Hepatocyte (in vitro differentiated cells): ENCODE measurements around the gene SLC66A3. TPM values are rescaled to one million over a fixed set of nuclear protein-coding genes. Genes with fewer than 3 reads are reported as not detected.

ENCODE experiments used
- DNase-seq: peaks from one replicate; pipeline ENCODE4 v3.0.0-alpha.2; 2016; ENCODE audit warnings: low spot score
- H2AFZ ChIP-seq: fragments of 200-600 bp; sonication (generic); 2 replicates; pipeline ENCODE4 v1.6.0; 2016; ENCODE audit warnings: antibody characterized with exemption, mild to moderate bottlenecking
- H3K27ac ChIP-seq: fragments of 200-600 bp; sonication (generic); 2 replicates; pipeline ENCODE4 v1.5.1; 2016; ENCODE audit warnings: mild to moderate bottlenecking
- H3K27me3 ChIP-seq: fragments of 200-600 bp; sonication (generic); 2 replicates; pipeline ENCODE4 v1.6.1; 2016
- H3K36me3 ChIP-seq: fragments of 200-600 bp; sonication (generic); replicated peaks from 2 replicates; pipeline ENCODE4 v1.5.1; 2016; ENCODE audit warnings: low read depth; ENCODE audit not compliant: insufficient read depth
- H3K4me1 ChIP-seq: fragments of 200-600 bp; sonication (generic); 2 replicates; pipeline ENCODE4 v1.5.1; 2016; ENCODE audit warnings: mild to moderate bottlenecking, moderate library complexity; ENCODE audit not compliant: insufficient read depth
- H3K4me2 ChIP-seq: fragments of 200-600 bp; sonication (generic); 2 replicates; pipeline ENCODE4 v1.6.0; 2016
- H3K4me3 ChIP-seq: fragments of 200-600 bp; sonication (generic); 2 replicates; pipeline ENCODE4 v1.5.1; 2016; ENCODE audit warnings: mild to moderate bottlenecking
- H3K79me2 ChIP-seq: fragments of 200-600 bp; sonication (generic); 2 replicates; pipeline ENCODE4 v1.6.0; 2017; ENCODE audit warnings: mild to moderate bottlenecking
- H3K9me2 ChIP-seq: fragments of 200-600 bp; sonication (generic); replicated peaks from 2 replicates; pipeline ENCODE4 v1.6.0; 2017; ENCODE audit warnings: mild to moderate bottlenecking; ENCODE audit not compliant: insufficient read depth
- H3K9me3 ChIP-seq: fragments of 200-600 bp; sonication (generic); 2 replicates; pipeline ENCODE4 v1.5.1; 2016; ENCODE audit warnings: low read depth, mild to moderate bottlenecking
- H4K20me1 ChIP-seq: fragments of 200-600 bp; sonication (generic); 2 replicates; pipeline ENCODE4 v1.6.0; 2016; ENCODE audit warnings: mild to moderate bottlenecking; ENCODE audit not compliant: insufficient read depth, poor library complexity, severe bottlenecking
- CTCF ChIP-seq: fragments of 200-600 bp; sonication (generic); IDR thresholded peaks from 2 replicates; pipeline ENCODE4 v1.5.1; 2016; ENCODE audit warnings: antibody characterized with exemption, mild to moderate bottlenecking; ENCODE audit not compliant: poor library complexity
- EZH2 ChIP-seq: fragments of 200-600 bp; sonication (generic); IDR thresholded peaks from 2 replicates; pipeline ENCODE4 v1.6.1; 2016; ENCODE audit warnings: antibody characterized with exemption, mild to moderate bottlenecking, borderline replicate concordance
- EZH2phosphoT487 ChIP-seq: fragments of 200-600 bp; sonication (generic); IDR thresholded peaks from one replicate; pipeline ENCODE4 v1.6.1; 2018; ENCODE audit warnings: antibody characterized with exemption, mild to moderate bottlenecking, low read depth, moderate library complexity; ENCODE audit not compliant: unreplicated experiment, severe bottlenecking
- WGBS: methylation state at CpG from one replicate; pipeline ENCODE4 v1.1.6; 2016; ENCODE audit warnings: low lambda C conversion rate; ENCODE audit errors: missing lambda C conversion rate; 5-methylcytosine and 5-hydroxymethylcytosine counted together
- polyA plus RNA-seq: library from polyadenylated mRNA; unstranded; fragments of >200 nt; fragmentation: Nextera tagmentation; extraction: Ambion mirVana; gene quantifications from 2 replicates; pipeline ENCODE4 v1.2.1, GENCODE V29; 2016
- total RNA-seq: library from RNA; depleted of rRNA; stranded (reverse); fragments of >200 nt; gene quantifications from 2 replicates; pipeline ENCODE4 v1.2.3, GENCODE V29; 2014

SLC66A3 gene
- total RNA-seq (22.8 and 26.8 TPM in 2 replicates), polyA plus RNA-seq (24.3 and 24.6 TPM in 2 replicates)

GRCh38 chr2:11155381-11156035, at the start of gene SLC66A3:
Gene SLC66A3, plus strand, starts transcription at chr2:11155467. Its CDS starts 80 bp downstream, at chr2:11155547.
- H3K4me3 ChIP-seq = peak within 1 kb of the TSS; percentile 56
- H3K27me3 ChIP-seq = no peaks in the 10 kb centered on the region
- WGBS = 9% methylated on average over 43 of the region's 71 CpGs
- peak within 1 kb of the TSS; percentile 95 for H2AFZ ChIP-seq
- H3K4me2 ChIP-seq = peak within 1 kb of the TSS; percentile 96
- H3K79me2 ChIP-seq = no peaks in the 10 kb centered on the region
- H3K27ac ChIP-seq = peak within 1 kb of the TSS; percentile 96
- no peaks in the 10 kb centered on the region for H3K9me3 ChIP-seq
- peaks cover 12% of the 10 kb centered on the region for H3K4me1 ChIP-seq
- H4K20me1 ChIP-seq = no peaks in the 10 kb centered on the region
- H3K36me3 ChIP-seq = no peaks in the 10 kb centered on the region
- DNase-seq = no peak
- no peak for TF ChIP-seq EZH2phosphoT487
- TF ChIP-seq CTCF = peak; percentile 4
- H3K9me2 ChIP-seq = no peaks in the 10 kb centered on the region

GRCh38 chr2:11109002-11109401, 46.3 kb upstream of the SLC66A3 start:
- no peak overlapping the region for H3K4me2 ChIP-seq
- no peaks in the 10 kb centered on the region for H3K9me2 ChIP-seq
- H3K4me3 ChIP-seq = no peak overlapping the region
- H3K4me1 ChIP-seq = no peaks in the 10 kb centered on the region
- TF ChIP-seq EZH2phosphoT487 (no peak), EZH2 (no peak), CTCF (no peak)
- H3K27ac ChIP-seq = no peak overlapping the region
- 92% methylated on average over 2 of the region's 2 CpGs for WGBS
- H3K9me3 ChIP-seq = no peaks in the 10 kb centered on the region
- no peaks in the 10 kb centered on the region for H4K20me1 ChIP-seq
- no peaks in the 10 kb centered on the region for H3K36me3 ChIP-seq
- no peak for DNase-seq
- no peaks in the 10 kb centered on the region for H3K79me2 ChIP-seq
- H2AFZ ChIP-seq = no peak overlapping the region
- no peaks in the 10 kb centered on the region for H3K27me3 ChIP-seq

GRCh38 chr2:11112870-11113428, 42.3 kb upstream of the SLC66A3 start:
- Histone ChIP-seq H2AFZ (no peak overlapping the region), H3K9me2 (no peaks in the 10 kb centered on the region), H3K27me3 (no peaks in the 10 kb centered on the region), H3K9me3 (no peaks in the 10 kb centered on the region), H3K27ac (no peak overlapping the region), H3K36me3 (no peaks in the 10 kb centered on the region), H4K20me1 (no peaks in the 10 kb centered on the region), H3K4me2 (no peak overlapping the region), H3K4me1 (no peaks in the 10 kb centered on the region), H3K79me2 (no peaks in the 10 kb centered on the region), H3K4me3 (no peak overlapping the region)
- 100% methylated on average over 5 of the region's 9 CpGs for WGBS
- no peak for DNase-seq
- no peak for TF ChIP-seq EZH2phosphoT487
- TF ChIP-seq EZH2 = no peak
- no peak for TF ChIP-seq CTCF
